Gastrocnemius medialis (tissue), 4 donors: ENCODE data around the gene PTPN11. TPM values are rescaled to one million over a fixed set of nuclear protein-coding genes. Genes with fewer than 3 reads are reported as not detected.

Experiments
- ATAC-seq, 2 donors: fragments of 150-250 bp; one replicate each; pipeline ENCODE4 v1.9.1; 2016
- DNase-seq, 2 donors: peaks; one replicate each; pipeline ENCODE4 v3.0.0-alpha.2; 2019
- H3K27ac ChIP-seq, 4 donors: fragments of 200-600 bp; sonication (generic); 1 replicate in 1 of 4; 2 replicates in 3 of 4; pipeline ENCODE4 v1.5.1; 2016 to 2018; ENCODE audit warnings: mild to moderate bottlenecking in 2 of 4, moderate library complexity in 1 of 4
- H3K27me3 ChIP-seq, 3 donors: fragments of 200-600 bp; sonication (generic) in 2 of 3; 1 replicate in 1 of 3; 2 replicates in 2 of 3; pipeline versions ENCODE4 v1.5.1 to v1.6.0; 2016 to 2019; ENCODE audit warnings: mild to moderate bottlenecking in 1 of 3, moderate library complexity in 1 of 3
- H3K36me3 ChIP-seq, 2 donors: fragments of 200-600 bp; sonication (generic) in 1 of 2; one replicate each; pipeline ENCODE4 v1.5.1; 2017 to 2018
- H3K4me1 ChIP-seq, 2 donors: fragments of 200-600 bp; sonication (generic) in 1 of 2; one replicate each; pipeline ENCODE4 v1.5.1; 2016 to 2017; ENCODE audit warnings: mild to moderate bottlenecking in 2 of 2
- H3K4me3 ChIP-seq, 4 donors: fragments of 200-600 bp; sonication (generic) in 3 of 4; 1 replicate in 1 of 4; 2 replicates in 3 of 4; pipeline ENCODE4 v1.5.1; 2016 to 2019; ENCODE audit warnings: mild to moderate bottlenecking in 2 of 4
- H3K9me3 ChIP-seq, 3 donors: fragments of 200-600 bp; sonication (generic) in 2 of 3; 1 replicate in 1 of 3; 2 replicates in 2 of 3; pipeline ENCODE4 v1.5.1; 2016 to 2019
- POLR2A ChIP-seq, 2 donors: fragments of 450-650 bp; IDR thresholded peaks; one replicate each; pipeline ENCODE4 v1.6.1; 2017; ENCODE audit warnings: antibody characterized with exemption in 2 of 2, mild to moderate bottlenecking in 2 of 2, moderate library complexity in 2 of 2
- in situ Hi-C, 4 donors: fragments of 200-750 bp; cut with MboI; loops; one replicate each; pipeline versions ENCODE4 v1.15.0 to v1.8.0; 2017; ENCODE audit warnings: low sequenced_read_pairs in 4 of 4
- intact Hi-C: fragments of 100-400 bp; cut with DNase I; formaldehyde crosslinking; loops from one replicate; pipeline ENCODE4 v1.15.1; 2023; ENCODE audit warnings: low total_unique reads
- total RNA-seq, 4 donors: library from RNA; depleted of rRNA; stranded (reverse); fragments of >200 nt; gene quantifications; one replicate each; pipeline versions ENCODE4 v1.1.0 to v1.2.3, GENCODE V29; 2016
- TF ChIP-seq, protein P1 (sequence below), 5 experiments: fragments of 450-650 bp in 3 of 5; fragments of 200-600 bp in 2 of 5; sonication (generic) in 2 of 5; IDR thresholded peaks in 4 of 5; conservative IDR thresholded peaks in 1 of 5; 1 replicate in 4 of 5; 2 replicates in 1 of 5; pipeline ENCODE4 v1.5.1; 2016 to 2019; ENCODE audit warnings: antibody characterized with exemption in 5 of 5, mild to moderate bottlenecking in 3 of 5, moderate library complexity in 3 of 5

PTPN11 gene
- total RNA-seq, 4 donors from 2014 or later = 112 to 235 (median 163) TPM

DNA sequence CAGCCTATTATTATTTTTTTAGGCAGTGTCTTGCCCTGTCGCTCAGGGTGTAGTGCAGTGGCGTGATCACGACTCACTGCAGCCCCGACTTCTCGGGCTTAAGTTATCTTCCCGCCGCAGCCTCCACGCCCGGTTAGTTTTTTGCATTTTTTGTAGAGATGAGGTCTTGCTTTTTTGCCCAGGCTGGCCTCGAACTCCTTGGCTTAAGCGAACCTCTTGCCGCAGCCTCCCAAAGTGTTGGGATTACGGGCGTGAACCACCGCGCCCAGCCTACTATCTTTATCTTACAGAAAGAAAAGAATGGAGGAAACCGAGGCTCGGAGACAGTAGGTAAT lies 507 bp upstream of the PTPN11 start:
- H3K4me1 ChIP-seq = peaks cover 46% of the 10 kb centered on the region in 2 donors
- in situ Hi-C loops (loop anchor here in 1 of 4 donors (25.0 kb wide), 1 partner anchor 306 kb away; the partner anchor contains the start of gene NAA25), intact Hi-C loops (no loop called here)
- no peaks in the 10 kb centered on the region for H3K27me3 ChIP-seq
- no peaks in the 10 kb centered on the region for H3K9me3 ChIP-seq
- H3K4me3 ChIP-seq = peak overlapping the region; percentile 70 to 94 (median 76)
- H3K27ac ChIP-seq = peak overlapping the region; percentile 93 to 99 (median 97)
- no peak for DNase-seq
- no peak for TF ChIP-seq POLR2A (IDR thresholded peaks at IDR 0.05)
- TF ChIP-seq, protein P1, sequence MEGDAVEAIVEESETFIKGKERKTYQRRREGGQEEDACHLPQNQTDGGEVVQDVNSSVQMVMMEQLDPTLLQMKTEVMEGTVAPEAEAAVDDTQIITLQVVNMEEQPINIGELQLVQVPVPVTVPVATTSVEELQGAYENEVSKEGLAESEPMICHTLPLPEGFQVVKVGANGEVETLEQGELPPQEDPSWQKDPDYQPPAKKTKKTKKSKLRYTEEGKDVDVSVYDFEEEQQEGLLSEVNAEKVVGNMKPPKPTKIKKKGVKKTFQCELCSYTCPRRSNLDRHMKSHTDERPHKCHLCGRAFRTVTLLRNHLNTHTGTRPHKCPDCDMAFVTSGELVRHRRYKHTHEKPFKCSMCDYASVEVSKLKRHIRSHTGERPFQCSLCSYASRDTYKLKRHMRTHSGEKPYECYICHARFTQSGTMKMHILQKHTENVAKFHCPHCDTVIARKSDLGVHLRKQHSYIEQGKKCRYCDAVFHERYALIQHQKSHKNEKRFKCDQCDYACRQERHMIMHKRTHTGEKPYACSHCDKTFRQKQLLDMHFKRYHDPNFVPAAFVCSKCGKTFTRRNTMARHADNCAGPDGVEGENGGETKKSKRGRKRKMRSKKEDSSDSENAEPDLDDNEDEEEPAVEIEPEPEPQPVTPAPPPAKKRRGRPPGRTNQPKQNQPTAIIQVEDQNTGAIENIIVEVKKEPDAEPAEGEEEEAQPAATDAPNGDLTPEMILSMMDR (IDR thresholded peaks at IDR 0.05 in 4 of 5, conservative IDR thresholded peaks at IDR 0.05 in 1 of 5) = no peak
- no peaks in the 10 kb centered on the region for H3K36me3 ChIP-seq
- no peak for ATAC-seq

DNA sequence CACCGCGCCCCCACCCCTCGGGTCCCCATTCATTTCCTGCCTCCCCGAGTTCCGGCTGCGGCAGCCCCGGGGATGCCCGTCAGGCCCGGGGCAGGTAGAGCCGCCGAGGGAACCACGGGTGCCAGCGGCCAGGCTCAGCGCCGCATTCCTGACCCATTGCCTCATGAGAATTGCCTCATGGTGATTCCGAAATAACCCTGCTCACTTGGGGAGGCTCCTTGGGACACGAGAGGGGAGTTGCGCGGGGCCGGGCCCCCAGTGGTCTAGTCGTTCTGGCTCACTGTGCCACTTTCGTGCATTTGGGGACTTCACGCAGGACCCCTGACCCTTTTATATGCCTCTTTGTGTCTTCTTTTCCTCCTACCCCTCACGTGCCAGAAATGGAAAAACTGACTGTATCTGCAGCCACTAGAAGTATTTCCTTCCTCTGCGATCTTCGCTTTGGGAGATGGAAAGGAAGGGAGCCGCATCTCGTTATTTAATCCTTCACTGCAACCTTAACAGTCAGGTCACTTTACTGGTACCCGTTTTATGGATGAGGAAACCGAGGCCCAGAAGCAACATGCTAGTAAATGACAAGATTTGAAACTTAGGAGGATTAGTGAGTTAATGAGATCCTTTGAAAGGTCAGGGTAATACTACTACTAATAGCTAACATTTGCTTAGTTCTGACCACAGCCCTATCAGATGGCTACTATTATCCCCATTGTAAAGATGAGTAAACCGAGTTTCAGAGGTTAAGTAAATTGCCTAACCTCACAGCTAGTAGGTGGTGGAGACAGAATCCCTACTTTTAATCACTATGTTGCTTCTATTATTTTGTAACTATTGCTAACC lies 768 bp downstream of the PTPN11 start:
- Histone ChIP-seq H3K36me3 (no peaks in the 10 kb centered on the region), H3K4me3 (peak overlapping the region; percentile 70 to 94 (median 76)), H3K27me3 (no peaks in the 10 kb centered on the region), H3K9me3 (no peaks in the 10 kb centered on the region), H3K4me1 (peaks cover 58 to 59% of the 10 kb centered on the region in 2 donors), H3K27ac (peak overlapping the region; percentile 93 to 99 (median 97))
- ATAC-seq (peak; percentile 83 to 91), DNase-seq (peak; percentile 72 to 83)
- TF ChIP-seq, protein P1 (IDR thresholded peaks at IDR 0.05 in 4 of 5, conservative IDR thresholded peaks at IDR 0.05 in 1 of 5) = peak in 2 of 5 experiments; percentile 5 to 10
- no peak for TF ChIP-seq POLR2A (IDR thresholded peaks at IDR 0.05)
- intact Hi-C loops = loop anchor here (1.0 to 5.0 kb wide), 2 partner anchors 10 to 803 kb away; partner anchors contain the start of genes RPL6 and TPCN1
- in situ Hi-C loops = loop anchor here in 1 of 4 donors (25.0 kb wide), 1 partner anchor 307 kb away; the partner anchor contains the start of gene NAA25

DNA sequence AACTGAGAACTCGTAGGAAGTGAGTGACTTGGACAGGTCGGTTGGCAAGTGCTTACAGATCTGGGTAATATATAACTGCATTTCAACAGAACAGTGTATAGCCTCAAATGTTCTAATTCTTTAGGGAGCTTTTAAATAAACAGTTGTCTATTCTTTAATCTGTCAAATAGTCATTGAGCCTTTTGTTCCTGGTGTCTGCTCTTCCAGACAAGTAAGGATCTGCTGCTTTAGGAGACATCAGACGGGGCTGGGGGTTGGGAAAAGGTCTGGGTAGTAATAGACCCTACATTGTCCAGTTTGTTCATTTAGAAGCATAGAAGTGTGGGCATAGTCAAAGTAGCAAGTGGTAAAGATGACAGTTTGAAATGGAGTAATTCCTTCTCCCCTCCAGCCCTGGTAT lies 2.0 kb downstream of the PTPN11 start:
- Histone ChIP-seq H3K4me3 (peak overlapping the region in 1 of 4 donors; percentile 70), H3K27me3 (no peaks in the 10 kb centered on the region), H3K27ac (peak overlapping the region; percentile 93 to 99 (median 97)), H3K36me3 (no peaks in the 10 kb centered on the region), H3K9me3 (no peaks in the 10 kb centered on the region), H3K4me1 (peaks cover 62 to 69% of the 10 kb centered on the region in 2 donors)
- intact Hi-C loops = loop anchor here (5.0 kb wide), 1 partner anchor 802 kb away; the partner anchor contains the start of gene TPCN1
- in situ Hi-C loops = loop anchor here in 1 of 4 donors (25.0 kb wide), 1 partner anchor 308 kb away; the partner anchor contains the start of gene NAA25
- ATAC-seq (no peak), DNase-seq (no peak)
- no peak for TF ChIP-seq POLR2A (IDR thresholded peaks at IDR 0.05)
- TF ChIP-seq, protein P1 (IDR thresholded peaks at IDR 0.05 in 4 of 5, conservative IDR thresholded peaks at IDR 0.05 in 1 of 5) = no peak

DNA sequence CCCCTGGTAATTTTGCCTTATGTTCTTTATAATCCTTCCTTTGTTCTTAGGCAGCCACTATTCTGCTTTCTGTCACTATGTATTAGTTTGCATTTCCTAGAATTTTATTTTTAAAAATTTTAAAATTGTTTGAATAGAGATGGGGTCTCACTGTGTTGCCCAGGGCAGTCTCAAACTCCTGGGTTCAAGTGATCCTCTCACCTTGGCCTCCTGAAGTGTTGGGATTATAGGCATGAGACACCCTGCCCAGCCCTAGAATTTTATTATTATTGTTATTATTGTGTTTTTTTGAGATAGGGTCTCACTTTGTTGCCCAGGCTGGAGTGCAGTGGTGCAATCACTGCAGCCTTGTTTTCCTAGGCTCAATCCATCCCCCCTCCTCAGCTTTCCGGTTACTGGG lies 2.6 kb downstream of the PTPN11 start:
- in situ Hi-C loops = loop anchor here in 1 of 4 donors (25.0 kb wide), 1 partner anchor 309 kb away; the partner anchor contains the start of gene NAA25
- no peaks in the 10 kb centered on the region for H3K36me3 ChIP-seq
- intact Hi-C loops = loop anchor here (5.0 kb wide), 1 partner anchor 801 kb away; the partner anchor contains the start of gene TPCN1
- peak overlapping the region; percentile 93 to 99 (median 97) for H3K27ac ChIP-seq
- TF ChIP-seq, protein P1 (IDR thresholded peaks at IDR 0.05 in 4 of 5, conservative IDR thresholded peaks at IDR 0.05 in 1 of 5) = no peak
- no peak for TF ChIP-seq POLR2A (IDR thresholded peaks at IDR 0.05)
- ATAC-seq (no peak), DNase-seq (no peak)
- no peak overlapping the region for H3K4me3 ChIP-seq
- peaks cover 62 to 69% of the 10 kb centered on the region in 2 donors for H3K4me1 ChIP-seq
- no peaks in the 10 kb centered on the region for H3K27me3 ChIP-seq
- no peaks in the 10 kb centered on the region for H3K9me3 ChIP-seq
